GM12892 (cell line): ENCODE results near the gene ZNF415.
"Not testable (repeated sequence)": the region's sequence is repeated elsewhere in the genome, so short reads cannot be mapped to it uniquely, and the experiment has no call there.

Experiments used
- DNase-seq: peaks from one replicate; pipeline ENCODE4 v3.0.0; 2011; ENCODE audit not compliant: insufficient read length
- FAIRE-seq: peaks from 2 replicates; lab custom pipeline; 2011; peaks lifted over from hg19 to GRCh38; lab: Jason Lieb, UNC
- POLR2A ChIP-seq: IDR thresholded peaks from 2 replicates; pipeline ENCODE4 v1.6.1; 2011; ENCODE audit warnings: low read depth, low read length, control low read depth
- POLR2AphosphoS5 ChIP-seq: IDR thresholded peaks from 2 replicates; pipeline ENCODE4 v1.6.1; 2011; ENCODE audit warnings: low read depth, low read length, control low read depth
- TAF1 ChIP-seq: IDR thresholded peaks from 2 replicates; pipeline ENCODE4 v1.6.1; 2011; ENCODE audit warnings: low read depth, mild to moderate bottlenecking, control low read depth, low read length, borderline replicate concordance

ZNF415 gene

GRCh38 chr19:53102206-53102755, 30.4 kb downstream of the ZNF415 start:
- DNase-seq (no peak), FAIRE-seq (no peak)
- no peak for TF ChIP-seq POLR2AphosphoS5
- TF ChIP-seq POLR2A = no peak
- no peak for TF ChIP-seq TAF1

- no peak for DNase-seq
- no peak for FAIRE-seq
- TF ChIP-seq POLR2AphosphoS5 = no peak
- no peak for TF ChIP-seq POLR2A
- no peak for TF ChIP-seq TAF1
Observed at GRCh38 chr19:53101518-53101917, 31.2 kb downstream of the ZNF415 start.

- FAIRE-seq, DNase-seq: not testable (repeated sequence)
Observed at GRCh38 chr19:53098570-53098969, 34.1 kb downstream of the ZNF415 start.

GRCh38 chr19:53096982-53097690, 35.6 kb downstream of the ZNF415 start:
- not testable (repeated sequence) for DNase-seq, FAIRE-seq

- FAIRE-seq, DNase-seq: not testable (repeated sequence)
Observed at GRCh38 chr19:53096579-53096978, 36.1 kb downstream of the ZNF415 start.

GRCh38 chr19:53094754-53095575, 37.7 kb downstream of the ZNF415 start:
- FAIRE-seq (no peak), DNase-seq (no peak)
- TF ChIP-seq TAF1 (no peak), POLR2AphosphoS5 (no peak), POLR2A (no peak)

GRCh38 chr19:53092723-53093122, 40.0 kb downstream of the ZNF415 start:
- TF ChIP-seq POLR2AphosphoS5 (no peak), POLR2A (no peak), TAF1 (no peak)
- no peak for DNase-seq
- FAIRE-seq = no peak

GRCh38 chr19:53091413-53092254, 41.1 kb downstream of the ZNF415 start:
- TF ChIP-seq POLR2AphosphoS5 (no peak), TAF1 (no peak), POLR2A (no peak)
- no peak for DNase-seq
- FAIRE-seq = no peak

- FAIRE-seq = no peak
- DNase-seq = no peak
- TF ChIP-seq POLR2A (no peak), POLR2AphosphoS5 (no peak)
Observed at GRCh38 chr19:53088091-53088490, 44.6 kb downstream of the ZNF415 start.

- TF ChIP-seq POLR2A = no peak
- no peak for TF ChIP-seq TAF1
- no peak for TF ChIP-seq POLR2AphosphoS5
- DNase-seq = no peak
- FAIRE-seq = no peak
Observed at GRCh38 chr19:53086949-53087348, 45.8 kb downstream of the ZNF415 start.

GRCh38 chr19:53085496-53085895, 47.2 kb downstream of the ZNF415 start:
- TF ChIP-seq TAF1 = no peak
- TF ChIP-seq POLR2A = no peak
- no peak for TF ChIP-seq POLR2AphosphoS5
- no peak for FAIRE-seq
- DNase-seq = no peak
